HL-60 (cell line): ENCODE measurements around the gene LRRC8C.

Experiments used
- DNase-seq, 2 experiments: peaks; one replicate each; pipeline ENCODE4 v3.0.0-alpha.2; 2010 to 2020; ENCODE audit warnings: low read depth in 1 of 2, low spot score in 1 of 2
- H3K27ac ChIP-seq: fragments of 250-450 bp; sonication (Bioruptor Pico); replicated peaks from 2 replicates; pipeline ENCODE4 v1.5.1; 2020; ENCODE audit warnings: mild to moderate bottlenecking, moderate library complexity
- H3K27me3 ChIP-seq: fragments of 250-450 bp; sonication (Bioruptor Pico); 2 replicates; pipeline ENCODE4 v1.5.1; 2021; ENCODE audit warnings: mild to moderate bottlenecking, moderate library complexity; ENCODE audit not compliant: insufficient read depth, poor library complexity, severe bottlenecking
- H3K4me3 ChIP-seq: replicated peaks from 2 replicates; pipeline ENCODE4 v1.5.1; 2011; ENCODE audit warnings: mild to moderate bottlenecking, control low read depth, low read length; ENCODE audit not compliant: insufficient read depth
- CTCF ChIP-seq: IDR thresholded peaks from one replicate; pipeline ENCODE4 v1.5.1; 2011; ENCODE audit warnings: low read length, control low read depth, inconsistent platforms; ENCODE audit not compliant: insufficient read depth
- GABPA ChIP-seq: IDR thresholded peaks from 2 replicates; pipeline ENCODE4 v1.6.1; 2012; ENCODE audit warnings: low read depth
- POLR2AphosphoS5 ChIP-seq: IDR thresholded peaks from 2 replicates; pipeline ENCODE4 v1.6.1; 2012; ENCODE audit warnings: low read depth
- REST ChIP-seq: IDR thresholded peaks from 2 replicates; pipeline ENCODE4 v1.6.1; 2012; ENCODE audit warnings: low read depth; ENCODE audit not compliant: insufficient replicate concordance
- SPI1 ChIP-seq: IDR thresholded peaks from 2 replicates; pipeline ENCODE4 v1.6.1; 2012; ENCODE audit warnings: low read depth, mild to moderate bottlenecking, borderline replicate concordance

The LRRC8C gene

GRCh38 chr1:89668961-89669360 lies 36.0 kb downstream of the LRRC8C start:
- no peak overlapping the region for H3K27ac ChIP-seq
- no peak overlapping the region for H3K4me3 ChIP-seq
- H3K27me3 ChIP-seq = no peaks in the 10 kb centered on the region
- DNase-seq = no peak
- TF ChIP-seq REST (no peak), CTCF (no peak), POLR2AphosphoS5 (no peak), SPI1 (no peak), GABPA (no peak)

DNA sequence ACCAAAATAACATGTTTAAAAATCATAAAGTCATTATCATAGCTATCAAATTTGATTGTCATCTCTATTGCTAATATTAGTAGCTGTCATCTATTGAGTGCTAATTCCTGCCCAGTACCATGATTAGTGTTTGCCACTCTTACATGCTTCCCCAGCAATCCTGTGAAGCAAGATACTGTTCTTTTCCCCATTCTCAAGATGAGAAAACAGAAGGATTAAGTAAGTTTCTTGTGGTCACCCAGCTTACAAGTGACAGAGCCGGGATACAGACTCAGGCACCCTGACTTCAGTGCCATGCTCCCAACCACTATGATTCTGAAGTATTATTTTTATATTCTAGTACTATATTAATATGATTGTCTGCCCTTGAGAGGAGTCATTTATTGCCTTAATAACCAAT lies 36.5 kb downstream of the LRRC8C start:
- DNase-seq = peak in 1 of 2 experiments; percentile 52
- Histone ChIP-seq H3K27me3 (no peaks in the 10 kb centered on the region), H3K4me3 (no peak overlapping the region), H3K27ac (0 out of 2 replicates have a peak overlapping the region, but pooled peaks have one; percentile 11)
- TF ChIP-seq REST (no peak), SPI1 (no peak), CTCF (no peak), POLR2AphosphoS5 (no peak), GABPA (no peak)

- peak in 1 of 2 experiments; percentile 63 for DNase-seq
- Histone ChIP-seq H3K27ac (0 out of 2 replicates have a peak overlapping the region, but pooled peaks have one; percentile 11), H3K4me3 (no peak overlapping the region), H3K27me3 (no peaks in the 10 kb centered on the region)
- TF ChIP-seq GABPA (no peak), CTCF (no peak), POLR2AphosphoS5 (no peak), SPI1 (no peak), REST (no peak)
These were observed 37.2 kb downstream of the LRRC8C start for GRCh38 chr1:89670163-89670562.
